ENCODE results near the gene ZFHX3.

The ZFHX3 gene

GRCh38 chr16:72821185-72821950, 226.6 kb downstream of the ZFHX3 start:
- no peak for DNase-seq (ENCODE audit: extremely low spot score, insufficient read length, low read depth)

DNA sequence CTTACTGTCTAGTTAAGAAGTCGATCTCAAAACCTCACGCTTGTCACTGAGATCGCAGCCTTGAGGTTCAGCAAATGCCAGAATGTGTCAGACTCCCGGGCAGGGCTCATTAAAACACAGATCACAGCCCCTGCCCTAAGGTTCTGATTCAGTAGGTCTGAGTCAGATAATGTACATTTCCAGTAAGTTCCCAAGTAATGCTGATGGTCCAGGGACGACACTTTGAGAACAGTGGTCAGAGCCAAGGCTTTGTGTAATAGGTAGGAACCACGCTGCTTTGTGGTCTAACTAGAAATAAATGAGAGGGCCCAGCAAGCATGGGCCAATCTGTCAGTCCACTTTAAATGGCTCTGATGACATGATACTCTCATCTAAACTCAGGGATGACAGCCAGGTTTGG, 228.6 kb downstream of the ZFHX3 start:
- FAIRE-seq (no peak), DNase-seq (ENCODE audit: extremely low spot score, insufficient read length, low read depth) (no peak)

More at GRCh38 chr16:72821185-72821950, 226.6 kb downstream of the ZFHX3 start:
- no peak for FAIRE-seq

GRCh38 chr16:72818236-72818845, 229.6 kb downstream of the ZFHX3 start:
- FAIRE-seq (no peak), DNase-seq (ENCODE audit: extremely low spot score, insufficient read length, low read depth) (no peak)

DNA sequence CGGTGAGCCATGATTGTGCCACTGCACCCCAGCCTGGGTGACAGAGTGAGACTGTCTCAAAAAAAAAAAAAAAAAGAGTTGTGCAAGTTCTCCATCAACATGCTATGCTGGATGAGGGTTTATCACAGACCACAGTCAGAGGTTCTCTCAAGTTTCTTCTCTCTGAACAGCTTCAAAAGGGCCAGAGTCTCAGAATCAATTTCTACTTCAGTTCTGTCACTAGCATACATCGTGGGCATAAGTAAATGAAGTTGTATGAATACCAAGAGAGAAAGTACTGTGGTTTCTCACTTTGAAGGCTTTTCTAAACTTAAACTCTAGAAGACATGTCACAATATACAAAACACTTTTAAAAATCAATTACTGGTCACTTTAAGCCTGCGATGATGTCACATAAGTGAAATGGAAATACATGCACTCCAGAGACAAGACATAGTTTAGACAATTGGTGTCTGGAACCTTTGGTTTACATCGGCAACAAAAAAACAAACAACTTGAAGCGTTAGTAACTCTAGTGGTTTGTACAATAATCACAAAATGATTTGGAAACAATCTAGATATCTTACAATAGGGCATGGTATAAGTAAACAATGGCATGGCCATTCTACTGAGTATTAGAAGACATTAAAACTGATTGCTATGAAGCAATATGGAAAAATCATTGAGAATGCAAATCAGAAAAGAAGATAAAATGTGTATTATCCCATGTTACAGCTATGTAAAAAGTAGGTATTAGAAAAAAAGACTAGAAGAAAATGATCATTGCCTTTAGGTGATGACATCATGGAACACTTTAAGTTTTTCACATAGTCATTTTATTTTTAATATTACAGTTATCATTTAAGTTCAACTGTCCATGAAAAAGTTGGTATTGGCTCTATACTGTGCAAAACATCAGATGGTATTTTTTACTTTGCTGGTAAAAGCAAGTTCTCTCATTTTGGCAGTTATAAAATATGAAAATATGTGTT, 232.3 kb downstream of the ZFHX3 start:
- no peak for DNase-seq (ENCODE audit: extremely low spot score, insufficient read length, low read depth)
- no peak for FAIRE-seq

GRCh38 chr16:72814226-72814625, 233.7 kb downstream of the ZFHX3 start:
- no peak for DNase-seq (ENCODE audit: extremely low spot score, insufficient read length, low read depth)
- FAIRE-seq: no peak

DNA sequence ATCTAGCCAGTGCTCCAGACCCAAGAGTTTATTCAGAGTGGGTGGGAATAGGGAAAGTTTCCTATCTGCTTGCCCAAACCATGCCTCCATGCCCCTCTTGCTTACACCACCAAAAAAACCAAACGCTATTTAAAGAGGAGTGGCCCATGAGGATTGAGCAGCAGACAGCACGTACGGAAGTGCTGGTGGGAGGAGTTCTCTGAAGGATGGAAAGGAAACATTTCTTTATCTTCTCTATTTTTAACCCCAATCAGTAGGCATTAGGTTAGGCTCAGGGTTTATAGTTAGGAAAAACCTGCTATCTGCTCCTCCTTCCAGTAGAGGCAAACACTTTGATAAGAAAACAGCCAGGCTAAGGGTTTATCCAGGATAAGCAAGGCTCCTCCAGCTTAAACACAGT, 235.3 kb downstream of the ZFHX3 start:
- DNase-seq (ENCODE audit: extremely low spot score, insufficient read length, low read depth) (no peak), FAIRE-seq (no peak)

GRCh38 chr16:72811876-72812275, 236.1 kb downstream of the ZFHX3 start:
- FAIRE-seq (no peak), DNase-seq (ENCODE audit: extremely low spot score, insufficient read length, low read depth) (no peak)

- DNase-seq (ENCODE audit: extremely low spot score, insufficient read length, low read depth) (no peak), FAIRE-seq (no peak)
Observed at GRCh38 chr16:72811188-72811720, 236.7 kb downstream of the ZFHX3 start.

DNA sequence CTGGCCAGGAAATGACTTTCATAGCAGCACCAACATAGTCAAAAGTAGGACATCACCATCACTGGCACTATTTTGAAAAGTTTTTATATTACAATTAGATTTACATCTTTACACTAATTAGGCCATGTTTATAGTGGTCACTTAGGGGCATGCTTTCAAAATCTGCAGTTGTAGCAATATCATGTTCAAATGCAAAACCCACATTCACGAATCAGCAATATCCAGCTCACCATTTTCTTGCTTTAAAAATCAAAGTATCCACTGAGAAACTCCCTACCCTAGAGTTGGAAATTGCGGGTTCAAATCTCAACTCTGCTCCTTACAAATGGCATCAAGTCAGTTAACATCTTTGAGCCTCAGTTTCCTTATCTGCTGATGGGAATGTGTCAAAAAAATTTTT, 237.4 kb downstream of the ZFHX3 start:
- FAIRE-seq: no peak
- no peak for DNase-seq (ENCODE audit: extremely low spot score, insufficient read length, low read depth)

DNA sequence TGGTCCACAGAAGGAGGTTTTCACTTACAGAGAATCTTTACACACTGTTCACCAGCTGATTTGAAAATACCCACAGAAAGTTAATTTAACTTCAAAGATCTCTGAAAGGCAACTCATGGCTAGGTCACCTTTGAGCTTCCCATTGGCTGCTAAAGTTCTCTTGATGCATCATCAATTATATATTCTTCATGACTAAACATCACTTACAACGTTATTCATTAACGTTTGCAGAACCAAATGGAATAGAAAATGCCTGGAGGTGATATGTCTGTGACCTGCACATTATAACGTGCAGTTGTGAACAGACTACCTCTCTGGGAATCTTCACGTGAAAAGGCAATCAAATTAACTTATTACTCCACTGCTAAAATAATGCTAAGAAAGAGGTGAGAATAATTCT, 238.5 kb downstream of the ZFHX3 start:
- FAIRE-seq: no peak

GRCh38 chr16:72808754-72809153, 239.2 kb downstream of the ZFHX3 start:
- DNase-seq (ENCODE audit: extremely low spot score, insufficient read length, low read depth) (no peak), FAIRE-seq (no peak)

More for the DNA sequence above, 238.5 kb downstream of the ZFHX3 start:
- no peak for DNase-seq (ENCODE audit: extremely low spot score, insufficient read length, low read depth)

DNA sequence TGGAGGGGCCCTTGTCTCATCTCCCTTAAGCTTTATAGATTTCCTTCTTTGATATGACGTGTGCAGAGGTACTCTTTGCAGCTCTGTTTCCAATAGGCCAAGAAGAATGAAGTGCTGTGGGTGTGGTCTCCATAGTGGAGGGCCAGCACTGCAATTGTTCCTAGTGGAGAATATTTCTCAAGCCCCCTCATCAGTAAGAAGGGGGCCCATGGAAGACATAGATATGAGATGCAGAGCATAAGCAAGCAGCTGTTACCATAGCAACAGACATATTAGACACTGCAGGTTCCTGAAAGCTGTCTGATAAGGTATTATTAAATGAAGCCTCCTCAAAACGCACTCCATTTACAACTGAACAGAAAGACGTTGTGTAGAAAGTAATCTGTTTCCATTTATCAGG, 240.7 kb downstream of the ZFHX3 start:
- no peak for DNase-seq (ENCODE audit: extremely low spot score, insufficient read length, low read depth)
- FAIRE-seq: no peak

DNA sequence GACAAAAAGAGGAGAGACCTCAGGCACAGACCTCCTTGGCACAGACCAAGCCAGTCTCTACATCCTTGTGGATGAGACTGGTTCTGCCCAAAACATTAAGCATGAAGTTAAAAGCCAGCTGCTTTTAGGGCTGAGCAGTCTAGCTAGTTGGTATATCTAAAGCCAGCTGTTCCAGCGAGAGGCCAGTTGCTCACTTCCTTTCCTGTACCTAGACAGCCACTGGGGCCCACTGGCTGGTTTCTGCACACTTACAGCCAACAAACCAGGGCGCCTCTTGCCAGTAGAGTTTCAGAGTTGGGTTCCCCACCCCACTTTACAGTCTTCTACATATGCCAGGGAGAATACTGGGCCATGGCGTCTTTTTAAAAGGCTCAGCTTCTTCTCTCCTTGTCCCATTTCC, 242.4 kb downstream of the ZFHX3 start:
- no peak for DNase-seq (ENCODE audit: extremely low spot score, insufficient read length, low read depth)
- FAIRE-seq: no peak

DNA sequence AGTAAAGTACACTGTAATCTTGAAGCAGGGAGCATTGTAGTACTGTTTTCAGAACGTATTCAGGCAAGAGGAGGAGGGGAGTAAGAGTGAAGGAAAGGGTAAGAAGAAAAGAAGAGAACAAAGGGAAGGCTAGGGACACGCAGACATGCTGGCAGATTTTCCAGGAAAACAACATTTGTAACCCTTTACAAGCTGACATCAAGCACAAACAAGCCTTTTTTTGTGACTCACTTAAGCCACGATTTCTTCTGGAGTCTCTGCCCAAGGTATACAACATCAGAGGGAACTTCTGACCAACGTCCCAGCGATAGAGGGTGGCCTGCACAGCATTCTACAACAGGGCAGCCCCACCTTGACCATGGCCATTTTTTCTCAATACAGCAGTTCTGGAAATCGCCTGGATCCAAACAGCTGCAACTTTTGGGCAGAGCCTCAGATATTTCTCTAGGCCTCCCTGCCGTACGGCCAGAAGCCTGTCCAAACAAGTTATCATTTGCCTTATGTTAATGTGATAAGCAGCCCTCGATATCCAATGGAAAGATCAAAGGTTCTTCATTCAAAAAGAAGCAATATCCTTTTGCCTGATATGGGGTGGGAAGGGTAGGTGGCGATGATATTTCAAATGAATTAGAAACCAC, 247.3 kb downstream of the ZFHX3 start:
- FAIRE-seq (no peak), DNase-seq (ENCODE audit: extremely low spot score, insufficient read length, low read depth) (no peak)

DNA sequence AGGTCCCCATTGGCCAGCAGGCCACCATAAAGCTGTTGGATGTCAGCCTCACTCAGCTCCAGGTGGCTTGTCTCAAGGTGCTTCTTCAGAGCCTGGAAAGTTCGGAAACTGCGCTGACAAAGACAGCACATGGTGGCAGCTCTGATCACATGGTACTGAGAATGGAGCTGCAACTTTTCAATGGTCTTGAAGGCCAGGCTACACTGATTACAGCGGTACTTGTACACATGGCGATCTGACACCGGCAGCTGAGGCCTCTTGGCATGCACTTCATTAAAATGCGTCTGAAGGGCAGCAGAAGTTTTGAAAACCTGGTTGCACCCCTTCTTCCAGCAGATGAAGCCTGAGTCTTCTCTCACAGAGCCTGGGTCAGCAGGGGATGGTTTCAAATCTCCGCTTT, 249.7 kb downstream of the ZFHX3 start:
- FAIRE-seq: no peak
- no peak for DNase-seq (ENCODE audit: extremely low spot score, insufficient read length, low read depth)

DNA sequence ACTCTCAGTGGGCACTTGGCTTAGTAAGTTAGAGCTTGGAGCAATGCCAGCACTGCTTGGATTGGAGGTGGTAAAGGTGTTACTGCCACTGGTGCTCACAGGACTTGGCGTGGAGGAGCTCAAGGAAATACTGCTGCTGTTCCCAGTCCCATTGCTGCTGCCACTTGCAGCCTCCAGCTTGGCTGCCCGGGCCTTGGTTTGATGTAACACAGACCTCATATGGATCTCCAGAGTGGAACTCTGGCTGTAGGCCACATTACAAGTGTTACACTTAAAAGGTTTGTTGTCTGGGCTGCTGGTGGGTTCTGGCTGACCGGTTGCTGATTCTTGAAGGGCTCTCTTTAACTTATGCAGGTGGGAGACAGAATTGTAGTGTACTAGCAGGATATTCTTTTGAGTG, 250.3 kb downstream of the ZFHX3 start:
- DNase-seq (ENCODE audit: extremely low spot score, insufficient read length, low read depth): no peak

GRCh38 chr16:72796222-72796621, 251.7 kb downstream of the ZFHX3 start:
- DNase-seq (ENCODE audit: extremely low spot score, insufficient read length, low read depth) (no peak), FAIRE-seq (no peak)

More for the DNA sequence above, 250.3 kb downstream of the ZFHX3 start:
- FAIRE-seq: no peak

DNA sequence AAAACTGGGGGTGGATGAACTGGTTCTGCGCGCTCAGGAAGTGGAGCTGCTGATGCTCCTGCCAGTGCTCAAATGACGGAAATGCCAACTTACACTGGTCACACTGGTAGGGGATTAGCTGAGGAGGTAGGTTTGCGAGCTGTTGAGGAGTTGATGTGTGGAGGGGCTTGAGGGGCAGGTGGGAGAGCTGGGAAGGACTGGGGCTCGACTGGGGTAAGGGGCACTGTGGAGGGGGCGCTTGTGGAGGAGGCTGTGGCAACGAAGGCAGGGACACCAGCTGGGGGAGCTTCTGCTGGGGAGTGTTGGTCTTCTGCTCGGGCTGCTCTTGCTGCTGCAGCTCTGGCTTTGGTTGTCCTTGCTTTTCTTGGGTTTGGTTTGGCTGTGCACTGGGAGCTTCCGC, 252.9 kb downstream of the ZFHX3 start:
- FAIRE-seq (no peak), DNase-seq (ENCODE audit: extremely low spot score, insufficient read length, low read depth) (no peak)

- FAIRE-seq (no peak), DNase-seq (ENCODE audit: extremely low spot score, insufficient read length, low read depth) (no peak)
Observed at GRCh38 chr16:72794319-72794718, 253.6 kb downstream of the ZFHX3 start.

- FAIRE-seq (no peak), DNase-seq (ENCODE audit: extremely low spot score, insufficient read length, low read depth) (no peak)
Observed at GRCh38 chr16:72793716-72794115, 254.2 kb downstream of the ZFHX3 start.
